Kasumi-1 (cell line): ENCODE results near the gene TOMM40L.
A peak's percentile ranks its signal among the peaks of the same experiment; 100 is the strongest.

Source experiments
- DNase-seq, 2 experiments: peaks; one replicate each; lab custom pipeline; 2025; lab: John Stamatoyannopoulos, UW

TOMM40L gene

GRCh38 chr1:161225534-161226319 lies at the start of gene TOMM40L:
TSS of gene TOMM40L (plus strand) at chr1:161226060. CDS start at chr1:161226490, 430 bp downstream.
- DNase-seq: peak; percentile 99 to 100

- DNase-seq: no peak
Observed at GRCh38 chr1:161176468-161177111, 49.3 kb upstream of the TOMM40L start.

GRCh38 chr1:161177112-161177935 lies 48.5 kb upstream of the TOMM40L start, which contains the start of gene B4GALT3:
TSS of gene B4GALT3 (minus strand) at chr1:161177507. CDS start at chr1:161176060, 1,447 bp downstream.
- peak; percentile 66 to 73 for DNase-seq

GRCh38 chr1:161177936-161178244 lies 48.0 kb upstream of the TOMM40L start:
- DNase-seq: peak in 1 of 2 experiments; percentile 36

- no peak for DNase-seq
Observed at GRCh38 chr1:161179698-161180097, 46.2 kb upstream of the TOMM40L start.

- peak; percentile 62 to 64 for DNase-seq
Observed at GRCh38 chr1:161180639-161181038, 45.2 kb upstream of the TOMM40L start.

GRCh38 chr1:161182214-161182613 lies 43.6 kb upstream of the TOMM40L start:
- no peak for DNase-seq

GRCh38 chr1:161185282-161185682 lies 40.6 kb upstream of the TOMM40L start:
- DNase-seq: peak; percentile 99

- peak; percentile 82 to 84 for DNase-seq
Observed at GRCh38 chr1:161185732-161186311, 40.0 kb upstream of the TOMM40L start.

- DNase-seq: no peak
Observed at GRCh38 chr1:161187311-161187710, 38.5 kb upstream of the TOMM40L start.

- no peak for DNase-seq
Observed at GRCh38 chr1:161188381-161188780, 37.5 kb upstream of the TOMM40L start.

- no peak for DNase-seq
Observed at GRCh38 chr1:161189036-161189435, 36.8 kb upstream of the TOMM40L start.

GRCh38 chr1:161190962-161191521 lies 34.8 kb upstream of the TOMM40L start:
- DNase-seq: no peak

- DNase-seq: no peak
Observed at GRCh38 chr1:161191971-161192370, 33.9 kb upstream of the TOMM40L start.

- DNase-seq: peak; percentile 91 to 93
Observed at GRCh38 chr1:161192476-161193465, 33.1 kb upstream of the TOMM40L start.

GRCh38 chr1:161193561-161194235 lies 32.2 kb upstream of the TOMM40L start:
- DNase-seq: no peak

GRCh38 chr1:161195171-161195570 lies 30.7 kb upstream of the TOMM40L start:
- DNase-seq: peak; percentile 12 to 25

- no peak for DNase-seq
Observed at GRCh38 chr1:161196111-161196510, 29.7 kb upstream of the TOMM40L start.

- DNase-seq: no peak
Observed at GRCh38 chr1:161196521-161197451, 29.1 kb upstream of the TOMM40L start.
